ENCODE data around the gene TECR.
"Not testable (repeated sequence)": the region's sequence is repeated elsewhere in the genome, so short reads cannot be mapped to it uniquely, and the experiment has no call there.

The TECR gene

DNA sequence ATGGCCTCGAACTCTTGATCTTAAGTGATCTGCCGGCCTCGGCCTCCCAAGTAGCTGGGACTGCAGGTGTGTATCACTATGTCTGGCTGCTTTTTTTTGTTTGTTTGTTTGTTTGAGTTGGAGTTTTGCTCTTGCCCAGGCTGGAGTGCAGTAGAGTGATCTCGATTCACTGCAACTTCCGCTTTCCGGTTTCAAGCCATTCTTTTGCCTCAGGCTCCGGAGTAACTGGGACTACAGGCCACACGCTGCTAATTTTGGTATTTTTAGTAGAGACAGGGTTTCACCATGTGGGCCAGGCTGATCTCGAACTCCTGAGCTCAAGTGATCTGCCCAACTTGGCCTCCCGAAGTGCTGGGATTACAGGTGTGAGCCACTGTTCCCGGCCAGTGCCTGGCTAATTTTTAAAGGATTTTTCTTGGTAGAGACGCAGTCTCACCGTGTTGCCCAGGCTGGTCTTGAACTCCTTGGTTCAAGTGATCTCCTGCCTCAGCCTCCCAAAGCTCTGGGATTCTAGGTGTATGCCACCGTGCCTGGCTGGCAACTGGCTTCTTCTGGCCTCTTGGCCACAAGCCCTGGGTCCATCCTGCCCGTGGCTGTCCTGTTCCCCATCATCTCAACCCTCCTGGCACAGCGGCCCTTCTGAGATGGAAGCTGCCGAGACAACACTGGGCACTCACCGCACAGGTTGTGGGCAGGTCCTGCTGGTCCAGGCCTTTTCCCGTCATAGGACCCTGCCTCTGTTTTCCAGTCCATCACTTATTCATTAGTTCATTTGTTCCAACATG, 11.5 kb downstream of the TECR start:
- no peak for DNase-seq

DNA sequence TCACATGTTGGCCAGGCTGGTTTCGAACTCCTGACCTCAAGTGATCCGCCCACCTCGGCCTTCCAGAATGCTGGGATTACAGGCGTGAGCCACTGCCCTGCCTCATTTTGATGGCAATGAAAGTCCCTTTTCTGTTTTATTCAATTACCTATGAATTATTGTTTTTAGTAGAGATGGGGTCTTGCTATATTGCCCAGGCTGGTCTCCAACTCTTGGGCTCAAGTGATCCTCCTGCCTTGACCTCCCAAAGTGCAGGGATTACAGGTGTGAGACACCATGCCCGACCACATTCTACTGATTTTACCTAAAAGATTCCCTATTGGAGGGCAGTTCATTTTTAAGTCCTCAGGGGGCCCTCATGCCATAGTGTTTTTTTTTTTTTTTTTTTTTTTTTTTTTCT, 12.6 kb downstream of the TECR start:
- not testable (repeated sequence) for DNase-seq

DNA sequence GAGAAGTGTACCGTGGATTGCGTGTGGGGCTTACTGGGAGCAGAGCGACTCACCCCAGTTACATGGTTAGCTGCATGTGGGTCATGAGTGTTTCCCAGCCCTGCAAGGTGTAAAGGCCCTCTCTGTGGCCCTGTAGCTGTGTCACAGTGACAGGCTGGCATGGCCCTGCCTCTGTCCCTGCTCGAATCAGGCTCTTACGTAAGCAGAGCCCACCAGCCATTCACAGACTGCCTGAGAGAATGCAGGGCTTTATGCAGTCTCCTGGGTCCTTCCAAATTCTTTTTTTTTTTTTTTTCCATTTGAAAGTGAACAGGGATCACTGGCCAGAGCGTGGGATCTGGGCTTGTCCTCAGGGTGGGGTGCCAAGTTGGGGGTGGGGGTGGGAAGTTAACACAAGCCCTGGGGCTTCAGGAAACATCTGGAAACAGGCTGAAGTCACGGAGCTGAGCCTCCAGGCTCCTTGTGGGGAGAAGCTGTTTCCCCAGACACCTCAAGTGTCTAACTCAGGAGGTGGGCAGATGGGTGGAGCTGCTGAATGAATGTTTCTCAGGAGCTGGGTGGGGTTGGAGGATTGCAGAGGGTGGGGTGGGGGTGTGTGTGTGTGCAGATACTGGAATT, 13.4 kb downstream of the TECR start:
- no peak for DNase-seq

DNA sequence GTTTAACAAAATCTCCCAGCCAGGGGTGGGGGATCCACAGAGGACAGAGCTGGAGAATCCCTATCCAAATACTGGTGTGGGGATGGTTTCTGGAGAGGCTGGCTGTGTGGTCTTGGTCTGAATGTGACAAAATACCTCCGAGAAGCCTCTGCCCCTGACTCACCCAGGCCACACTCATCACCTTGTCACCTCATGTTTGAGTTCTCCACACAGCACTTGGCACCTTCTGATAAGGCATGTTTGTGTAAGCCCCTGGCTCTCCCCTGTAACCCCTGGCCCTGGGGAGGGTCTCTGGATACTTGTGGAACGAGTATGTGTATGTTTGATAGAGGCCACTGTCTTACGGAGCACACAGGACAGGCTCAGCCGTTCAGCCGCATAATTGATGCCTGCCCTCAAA, 14.7 kb downstream of the TECR start:
- no peak for DNase-seq

DNA sequence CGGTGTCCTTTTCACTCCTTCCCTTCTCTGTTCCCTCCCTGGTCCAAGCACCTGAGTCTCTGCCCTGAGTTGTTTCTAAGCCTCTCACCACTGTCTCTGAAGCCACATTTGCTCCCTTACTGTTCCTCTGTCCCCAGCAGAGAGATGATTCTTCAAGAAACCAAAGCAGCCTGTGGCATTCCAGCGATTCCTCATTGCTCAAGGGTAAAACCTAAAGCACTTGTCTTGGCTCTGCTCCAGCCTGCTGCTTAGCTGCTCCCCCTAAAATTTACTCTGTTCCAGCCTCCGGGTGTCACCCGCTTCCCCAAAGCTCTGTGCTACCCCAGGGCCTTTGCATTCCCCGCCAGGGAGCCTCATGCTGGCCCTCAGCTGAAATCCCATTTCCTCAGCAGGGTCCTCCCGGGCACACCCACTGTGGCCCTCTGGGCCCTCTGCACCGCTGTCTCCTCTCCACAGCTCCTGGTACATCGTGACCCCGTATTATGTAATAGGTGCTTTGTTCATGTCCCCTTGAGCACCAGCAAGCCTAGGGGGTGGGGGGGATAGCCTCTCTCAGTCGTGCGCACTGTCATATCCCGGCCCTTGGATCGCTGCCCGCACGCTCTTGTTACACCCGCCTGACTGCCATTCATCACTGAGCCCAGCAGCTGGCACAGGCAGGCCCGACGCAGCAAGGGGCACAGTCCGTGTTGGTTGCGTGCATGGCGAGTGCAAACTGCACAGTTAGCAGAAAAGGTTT, 15.8 kb downstream of the TECR start:
- no peak for DNase-seq

DNA sequence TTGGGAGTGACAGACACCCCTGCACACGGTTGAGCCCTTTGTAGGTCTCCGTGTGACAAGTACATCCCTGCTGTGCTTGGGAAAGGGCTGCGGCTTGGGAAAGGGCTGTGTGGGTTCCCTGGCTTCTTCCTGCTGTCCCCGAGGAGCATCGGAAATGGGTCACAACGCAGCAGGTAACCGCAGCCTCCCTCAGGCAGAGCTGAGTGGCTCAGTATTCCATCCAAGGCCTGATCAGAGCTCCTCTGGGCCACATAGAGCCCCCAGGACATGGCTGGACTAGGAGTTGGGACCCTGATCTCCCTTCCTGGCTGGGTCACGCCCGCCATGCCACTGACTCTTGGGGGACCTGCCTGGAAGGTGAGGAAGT, 16.3 kb downstream of the TECR start:
- no peak for DNase-seq

DNA sequence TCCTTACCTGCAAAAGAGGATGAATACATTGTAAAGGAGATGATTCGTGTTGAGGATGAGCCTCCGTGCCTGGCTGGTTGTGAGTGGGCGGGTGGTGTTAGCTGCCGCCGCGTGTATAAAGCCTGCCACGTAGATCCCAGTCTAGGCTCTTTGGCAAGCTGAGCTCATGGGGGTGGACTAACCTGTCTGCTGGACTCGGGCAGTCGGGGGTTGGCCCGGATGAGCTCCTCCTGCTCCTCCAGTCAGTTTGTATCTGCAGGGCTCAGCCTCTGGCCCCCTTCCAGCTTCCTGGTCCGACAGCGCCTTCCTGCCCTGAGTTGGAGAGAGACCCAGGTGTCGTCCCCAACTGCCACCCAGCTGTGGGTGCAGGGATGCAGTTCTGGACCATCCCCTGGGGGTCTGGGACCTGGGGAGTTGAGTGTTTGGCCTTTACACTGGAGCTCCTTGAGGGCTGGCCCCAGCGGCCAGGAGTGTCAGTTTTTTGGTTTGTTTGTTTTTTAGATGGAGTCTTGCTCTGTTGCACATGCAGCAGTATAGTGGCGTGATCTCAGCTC, 20.9 kb downstream of the TECR start:
- DNase-seq = no peak

DNA sequence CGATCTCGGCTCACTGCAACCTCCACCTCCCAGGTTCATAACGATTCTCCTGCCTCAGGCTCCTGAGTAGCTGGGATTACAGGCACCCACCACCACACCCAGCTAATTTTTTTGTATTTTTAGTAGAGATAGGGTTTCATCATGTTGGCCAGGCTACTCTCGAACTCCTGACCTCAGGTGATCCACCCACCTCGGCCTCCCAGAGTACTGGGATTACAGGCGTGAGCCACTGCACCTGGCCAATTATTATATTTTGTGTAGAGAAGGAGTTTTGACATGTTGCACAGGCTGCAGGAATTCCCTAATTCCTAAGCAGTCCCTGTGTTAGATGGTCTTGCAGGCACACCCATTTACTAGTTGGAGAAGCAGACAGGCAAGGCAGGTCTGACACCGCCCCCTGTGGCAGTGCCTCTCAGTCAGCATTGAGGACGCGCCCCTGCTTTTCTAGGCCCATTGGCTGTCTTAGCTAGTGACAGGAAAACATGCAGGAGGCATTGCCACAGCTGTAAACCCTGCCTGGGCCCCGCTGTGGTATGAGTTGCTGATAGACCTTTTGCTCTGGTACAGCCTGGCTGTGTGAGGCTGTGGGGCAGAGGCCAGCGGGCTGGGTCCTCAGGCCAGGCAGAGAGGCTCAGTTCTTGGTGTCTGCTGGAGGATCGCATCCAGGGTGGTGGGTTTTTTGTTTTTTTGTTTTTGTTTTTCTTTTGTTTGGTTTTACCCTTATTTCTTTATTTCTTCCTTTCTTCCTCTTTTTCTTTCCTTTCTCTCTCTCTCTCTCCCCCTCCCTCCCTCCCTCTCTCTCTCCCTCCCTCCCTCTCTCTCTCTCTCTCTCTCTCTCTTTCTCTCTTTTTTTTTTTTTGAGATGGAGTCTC, 22.0 kb downstream of the TECR start:
- DNase-seq = not testable (repeated sequence)

DNA sequence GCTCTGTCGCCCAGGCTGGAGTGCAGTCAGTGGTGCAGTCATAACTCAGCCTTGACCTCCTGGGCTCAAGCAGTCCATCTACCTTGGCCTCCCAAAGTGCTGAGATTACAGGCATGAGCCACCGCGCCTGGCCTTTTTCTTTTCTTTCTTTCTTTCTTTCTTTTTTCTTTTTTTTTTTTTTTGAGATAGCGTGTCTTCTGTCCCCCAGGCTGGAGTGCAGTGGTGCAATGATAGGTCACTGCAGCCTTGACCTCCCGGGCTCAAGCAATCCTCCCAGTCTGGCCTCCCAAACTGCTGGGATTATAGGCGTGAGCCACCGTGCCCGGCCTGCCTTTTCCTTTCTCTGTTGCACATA, 22.6 kb downstream of the TECR start:
- not testable (repeated sequence) for DNase-seq

DNA sequence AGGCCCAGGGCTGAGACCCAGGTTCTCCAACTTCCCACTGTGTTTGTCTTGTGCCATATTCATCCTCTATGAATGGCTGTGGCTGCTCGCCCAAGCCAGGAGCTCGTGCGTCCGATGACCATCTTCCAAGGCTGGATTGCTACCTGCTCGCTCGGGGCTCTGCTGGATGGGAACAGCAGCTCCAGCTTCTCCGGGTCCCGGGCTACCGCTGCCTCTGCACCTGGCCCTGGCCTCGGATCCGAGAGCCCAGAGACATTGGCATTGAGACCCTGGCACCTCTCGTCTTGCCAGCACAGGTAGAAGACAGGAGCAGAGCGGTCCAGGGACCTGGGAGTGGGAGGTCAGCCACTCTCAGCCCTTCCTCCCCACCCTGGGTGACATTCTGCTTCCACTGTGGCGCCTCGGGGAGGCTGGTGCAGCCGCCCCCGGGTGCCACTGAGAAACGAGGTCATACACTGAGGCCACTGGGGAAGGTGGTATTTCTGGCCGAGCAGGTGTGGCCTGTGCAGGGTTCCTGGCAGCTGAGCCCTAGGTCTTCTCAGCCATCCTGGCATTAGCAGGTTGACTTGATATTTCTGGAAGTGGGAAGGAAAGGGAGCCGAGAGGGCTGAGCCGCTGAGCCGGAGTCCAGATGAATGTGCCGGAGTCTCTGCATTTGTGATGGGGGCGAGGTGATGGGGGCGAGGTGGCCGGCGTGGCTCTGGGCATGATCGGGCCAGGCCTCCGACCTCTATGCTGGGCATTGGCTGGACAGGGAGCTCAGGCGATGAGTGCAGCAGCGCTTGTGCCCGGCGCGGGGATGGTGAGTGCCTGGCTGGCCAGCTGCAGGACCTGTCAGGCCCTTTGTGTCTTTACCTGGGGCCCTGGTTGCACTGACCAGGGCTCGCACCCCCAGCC, 23.9 kb downstream of the TECR start:
- DNase-seq = no peak

DNA sequence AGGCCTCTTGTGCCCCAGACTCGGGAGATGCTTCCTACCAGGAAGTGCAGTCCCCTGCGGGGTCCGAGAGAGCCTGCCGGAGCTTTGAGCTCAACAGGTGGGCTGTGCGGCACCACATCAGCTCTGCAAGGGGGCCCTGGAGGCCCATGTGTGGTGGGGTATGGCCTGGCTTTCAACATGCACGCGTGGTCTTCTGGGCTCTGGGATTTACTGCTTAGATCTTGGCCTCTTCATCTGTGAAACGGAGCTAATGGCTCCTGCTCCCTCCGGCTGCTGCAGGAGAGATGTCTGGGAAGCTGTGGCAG, 24.5 kb downstream of the TECR start:
- no peak for DNase-seq

DNA sequence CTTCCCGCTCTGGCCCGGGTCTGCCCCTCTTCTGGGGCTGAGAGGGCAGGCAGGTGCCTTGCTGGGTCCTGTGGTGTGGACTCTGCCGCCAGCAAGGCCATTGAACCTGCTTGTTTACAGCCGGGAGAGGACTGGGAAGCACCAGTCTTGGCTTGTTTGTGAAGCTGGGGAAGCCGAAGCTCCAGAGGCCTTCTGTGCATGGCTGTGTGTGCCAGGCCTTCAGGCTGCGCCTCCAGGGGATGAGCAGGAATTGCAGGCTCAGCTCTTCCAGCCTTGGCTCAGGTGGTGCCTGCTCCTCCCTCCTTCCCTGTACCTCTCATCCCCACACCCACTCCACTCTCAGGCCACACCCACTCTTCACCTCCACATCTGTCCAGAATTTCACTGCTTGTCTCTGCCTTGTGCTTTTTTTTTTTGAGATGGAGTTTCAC, 25.0 kb downstream of the TECR start:
- no peak for DNase-seq

DNA sequence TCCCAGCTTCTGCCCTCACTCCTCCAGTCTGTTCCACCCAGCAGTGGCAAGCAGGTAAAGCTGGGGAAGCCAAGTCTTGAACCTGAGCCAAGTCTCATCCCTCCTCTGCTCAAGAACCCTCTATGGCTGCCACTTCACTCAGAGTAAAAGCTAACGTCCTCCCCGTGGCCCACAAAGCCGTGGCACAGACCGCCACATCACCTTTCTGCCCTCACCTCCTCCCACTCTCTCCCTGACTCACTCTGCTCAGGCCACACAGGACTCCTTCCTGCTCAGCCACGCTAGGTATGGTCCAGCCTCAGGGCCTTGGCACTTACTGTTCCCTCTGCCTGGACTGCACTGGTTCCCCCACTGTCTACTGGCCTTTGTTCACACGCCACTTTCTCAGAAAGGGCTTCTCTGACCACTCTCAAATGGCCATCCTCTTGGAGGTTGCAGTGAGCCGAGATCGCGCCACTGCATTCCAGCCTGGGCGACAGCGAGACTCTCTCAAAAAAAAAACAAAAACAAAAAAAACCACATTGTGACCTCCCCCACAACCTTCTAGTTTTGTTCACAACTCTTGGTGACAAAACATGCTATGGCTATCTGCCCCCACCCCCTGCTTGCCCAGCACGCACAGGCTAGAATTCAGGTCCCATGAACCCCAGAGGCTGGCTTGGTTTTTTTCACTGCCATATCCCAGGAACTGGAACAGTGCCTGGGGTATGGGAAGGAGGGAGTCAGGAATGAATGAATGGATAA, 26.7 kb downstream of the TECR start:
- DNase-seq = no peak

DNA sequence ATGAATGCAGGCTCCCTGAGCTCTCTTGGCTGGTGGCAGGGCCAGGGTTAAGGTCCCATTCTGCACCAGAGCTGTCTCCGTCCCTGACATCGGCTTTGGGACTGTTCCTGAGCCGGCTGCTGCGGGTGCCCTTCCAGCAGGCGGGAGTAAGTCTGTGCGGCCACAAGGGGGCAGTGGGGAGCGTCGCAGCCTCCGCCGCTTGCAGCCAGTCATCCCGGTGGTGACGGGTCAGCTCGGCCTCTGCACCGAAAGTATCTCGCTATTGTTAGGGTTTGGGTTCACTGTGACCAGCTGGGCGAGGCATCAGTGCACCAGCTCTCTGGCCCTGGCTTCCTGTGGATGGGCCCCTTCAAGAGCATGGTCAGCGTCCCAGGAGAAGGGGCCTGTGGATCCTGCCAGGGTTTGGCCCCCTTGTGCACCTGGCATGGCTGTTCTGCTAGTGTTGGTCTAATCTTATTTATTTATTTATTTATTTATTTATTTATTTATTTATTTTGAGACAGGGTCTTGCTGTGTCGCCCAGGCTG, 27.3 kb downstream of the TECR start:
- peak; percentile 17 for DNase-seq

DNA sequence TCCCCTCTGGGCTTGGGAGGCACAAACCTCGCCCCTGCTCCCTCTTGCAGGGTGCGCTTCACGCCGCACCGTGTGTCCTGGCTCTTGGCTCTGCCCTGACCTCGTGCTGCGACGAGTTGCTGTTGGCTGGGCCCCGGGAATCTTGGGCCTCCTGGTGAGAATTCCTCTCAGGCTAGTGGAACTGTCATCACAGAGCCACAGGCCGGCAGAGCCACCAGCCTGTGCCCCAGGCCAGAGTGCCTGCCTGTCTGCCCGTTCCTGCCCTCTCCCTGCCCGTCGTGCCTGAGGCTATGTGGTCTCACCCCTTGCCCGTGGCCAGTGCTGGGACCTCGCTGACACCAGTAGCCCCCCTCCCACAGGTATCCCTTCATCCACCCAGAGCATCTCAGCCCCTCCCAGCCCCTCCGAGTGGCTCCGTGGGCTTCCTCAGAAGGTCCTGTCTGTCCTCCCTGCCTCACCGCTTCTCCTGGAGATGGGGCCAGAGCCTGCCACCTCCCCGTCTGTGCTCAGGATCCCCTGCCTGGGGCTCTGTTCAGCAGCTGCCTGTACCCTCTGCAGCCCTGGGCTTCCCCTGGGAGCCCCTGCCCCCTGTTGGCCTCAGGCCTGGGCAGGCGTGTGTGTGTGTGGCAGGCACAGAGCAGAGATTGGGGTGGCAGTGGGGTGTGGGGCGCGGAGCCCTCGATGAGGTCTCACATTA, 29.1 kb downstream of the TECR start:
- DNase-seq = no peak

DNA sequence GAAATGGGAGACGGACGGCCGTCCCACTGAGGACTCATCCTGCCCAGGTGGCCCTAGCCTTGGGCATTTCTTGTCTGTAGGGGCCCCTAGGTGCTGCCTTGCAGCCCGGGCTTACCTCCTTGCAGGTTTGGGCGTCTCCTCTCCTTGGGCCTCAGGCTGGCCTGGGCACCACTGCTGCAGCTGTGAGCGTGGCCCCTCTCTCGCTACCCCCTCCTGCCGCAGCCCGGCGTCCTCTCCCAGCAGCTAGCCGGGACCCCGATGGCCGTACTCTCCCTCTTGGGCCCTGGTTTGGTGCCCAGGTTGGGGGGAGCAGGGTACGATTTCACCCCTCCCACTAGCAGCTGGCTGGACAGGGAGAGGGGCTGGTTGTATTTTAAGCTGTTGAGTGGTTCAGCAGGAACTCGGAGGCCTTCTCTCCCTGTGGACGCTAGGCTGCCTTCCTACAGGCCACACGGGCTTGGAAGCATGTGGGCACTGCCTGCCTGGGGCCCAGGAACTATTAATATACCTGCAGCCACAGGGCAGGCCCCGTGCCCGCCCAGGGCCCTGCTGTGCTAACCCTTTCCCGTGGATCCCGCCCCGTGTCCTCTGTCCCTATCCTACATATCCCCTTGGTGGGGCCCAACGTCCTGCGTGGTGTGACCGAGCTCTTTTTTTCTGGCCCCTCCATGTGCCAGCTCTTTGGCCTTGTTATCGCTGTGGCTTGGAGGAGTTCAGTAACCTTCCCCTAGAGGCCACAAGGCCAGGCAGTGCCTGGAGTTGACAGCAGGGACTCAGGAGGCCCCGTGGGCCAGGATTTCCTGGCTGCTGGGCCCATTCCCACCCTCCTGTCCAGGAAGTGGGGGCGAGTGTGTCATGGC, 30.8 kb downstream of the TECR start:
- no peak for DNase-seq

DNA sequence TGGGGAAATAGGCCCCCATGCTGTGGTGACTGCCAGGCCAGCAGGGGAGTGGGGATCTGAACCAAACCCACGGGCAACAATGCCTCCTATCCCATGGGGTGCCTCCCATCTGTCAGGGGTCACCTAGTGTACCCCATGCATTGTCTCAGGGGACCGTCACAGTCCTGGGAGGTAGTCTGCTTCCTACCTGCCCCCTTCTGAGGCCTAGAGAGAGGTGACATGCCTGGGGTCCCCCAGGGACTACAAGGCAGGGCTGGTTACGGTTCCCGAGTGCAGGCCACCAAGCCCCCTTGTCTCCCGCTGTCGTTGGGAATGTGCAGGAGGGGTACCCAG, 31.3 kb downstream of the TECR start:
- DNase-seq = no peak

DNA sequence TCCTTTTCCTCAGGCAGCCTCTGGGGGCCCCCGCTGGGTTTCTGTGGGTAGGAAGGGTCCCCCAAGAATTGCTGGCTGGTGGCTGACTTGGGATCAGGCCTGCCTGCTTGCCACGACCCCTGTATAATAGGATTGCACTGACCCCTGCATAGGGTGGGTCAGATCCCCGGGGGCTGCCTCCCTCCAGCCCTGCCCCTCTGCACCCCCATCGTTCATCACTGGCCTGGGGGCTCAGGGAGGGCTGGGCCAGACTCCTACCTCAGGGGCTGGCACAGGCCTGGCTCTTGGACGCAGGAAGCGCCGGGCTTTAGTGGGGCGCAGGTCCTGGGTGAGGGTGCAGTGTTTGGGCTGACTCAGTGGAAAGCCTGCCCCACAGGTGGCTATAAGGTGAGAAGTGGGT, 31.9 kb downstream of the TECR start:
- no peak for DNase-seq

DNA sequence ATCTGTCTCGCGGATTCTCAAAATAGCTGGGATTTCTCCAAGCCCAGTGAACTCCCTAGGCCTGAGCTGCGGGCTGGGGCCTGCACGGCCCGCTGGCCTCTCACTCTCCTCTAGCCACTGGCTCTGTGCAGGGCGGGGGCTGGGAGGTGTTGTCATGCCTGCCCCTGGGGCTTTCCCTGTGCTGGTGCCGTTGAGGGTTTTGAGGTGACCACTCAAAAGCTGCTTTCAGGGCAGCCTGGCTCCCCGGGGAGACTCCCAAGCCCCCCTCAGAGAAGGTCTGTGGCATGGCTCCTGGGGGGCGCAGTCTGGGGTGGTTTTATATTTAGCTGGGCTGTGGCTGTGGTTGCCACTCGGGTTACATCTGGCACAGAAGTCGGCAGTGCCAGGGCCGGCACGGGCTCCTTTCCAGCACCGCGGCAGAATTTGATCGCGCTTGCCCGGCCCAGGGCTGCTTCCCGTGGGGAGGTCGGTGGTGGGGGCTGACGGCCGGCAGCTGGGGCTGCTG, 32.5 kb downstream of the TECR start:
- no peak for DNase-seq

Measured in NCI-H1930 (cell line).